Osteocyte (in vitro differentiated cells): ENCODE measurements around the gene TLX1. TPM values are rescaled to one million over a fixed set of nuclear protein-coding genes. Genes with fewer than 3 reads are reported as not detected.
A peak's percentile ranks its signal among the peaks of the same experiment; 100 is the strongest.

ENCODE experiments used
- DNase-seq: peaks from one replicate; pipeline ENCODE4 v3.0.0; 2021; ENCODE audit warnings: mixed read lengths; ENCODE audit not compliant: unreplicated experiment; ENCODE audit errors: extremely low spot score
- H3K27ac Mint-ChIP-seq: one replicate; pipeline ENCODE4 v1.8.0; 2021; ENCODE audit warnings: mild to moderate bottlenecking, mixed read lengths; ENCODE audit not compliant: unreplicated experiment
- H3K27me3 Mint-ChIP-seq: one replicate; pipeline ENCODE4 v1.8.0; 2021; ENCODE audit warnings: mixed read lengths; ENCODE audit not compliant: unreplicated experiment
- H3K36me3 Mint-ChIP-seq: one replicate; pipeline ENCODE4 v1.8.0; 2021; ENCODE audit warnings: mixed read lengths; ENCODE audit not compliant: unreplicated experiment
- H3K4me1 Mint-ChIP-seq: one replicate; pipeline ENCODE4 v1.8.0; 2021; ENCODE audit warnings: mixed read lengths; ENCODE audit not compliant: unreplicated experiment
- H3K4me3 Mint-ChIP-seq: one replicate; pipeline ENCODE4 v1.8.0; 2021; ENCODE audit warnings: mild to moderate bottlenecking, moderate library complexity, mixed read lengths; ENCODE audit not compliant: unreplicated experiment
- H3K9me3 Mint-ChIP-seq: one replicate; pipeline ENCODE4 v1.8.0; 2021; ENCODE audit warnings: mixed read lengths; ENCODE audit not compliant: unreplicated experiment
- CTCF ChIP-seq: fragments of 200-600 bp; sonication (generic); IDR thresholded peaks from 2 replicates; pipeline ENCODE4 v1.5.0; 2021; ENCODE audit warnings: antibody characterized with exemption, mild to moderate bottlenecking, moderate library complexity
- total RNA-seq: library from RNA; stranded (reverse); gene quantifications from 2 replicates; pipeline ENCODE4 v1.2.1, GENCODE V29; 2021

Gene TLX1
- total RNA-seq, 1 donor from 2014 or later = not detected

GRCh38 chr10:101095550-101096213 lies 35.4 kb upstream of the TLX1 start:
- Mint-ChIP-seq H3K4me3 (no peak overlapping the region), H3K27me3 (peaks cover 27% of the 10 kb centered on the region), H3K9me3 (no peaks in the 10 kb centered on the region), H3K4me1 (peaks cover 12% of the 10 kb centered on the region), H3K27ac (no peak overlapping the region), H3K36me3 (no peaks in the 10 kb centered on the region)
- TF ChIP-seq CTCF = peak; percentile 88
- DNase-seq = peak; percentile 90

GRCh38 chr10:101096378-101096777 lies 34.7 kb upstream of the TLX1 start:
- H3K27me3 Mint-ChIP-seq = peaks cover 31% of the 10 kb centered on the region
- H3K27ac Mint-ChIP-seq = no peak overlapping the region
- no peak for DNase-seq
- TF ChIP-seq CTCF = no peak
- no peaks in the 10 kb centered on the region for H3K9me3 Mint-ChIP-seq
- H3K4me3 Mint-ChIP-seq = no peak overlapping the region
- peaks cover 9% of the 10 kb centered on the region for H3K4me1 Mint-ChIP-seq
- H3K36me3 Mint-ChIP-seq = no peaks in the 10 kb centered on the region

GRCh38 chr10:101097881-101098280 lies 33.2 kb upstream of the TLX1 start:
- DNase-seq = no peak
- no peaks in the 10 kb centered on the region for H3K9me3 Mint-ChIP-seq
- no peaks in the 10 kb centered on the region for H3K4me1 Mint-ChIP-seq
- peaks cover 46% of the 10 kb centered on the region for H3K27me3 Mint-ChIP-seq
- no peak overlapping the region for H3K4me3 Mint-ChIP-seq
- H3K27ac Mint-ChIP-seq = no peak overlapping the region
- H3K36me3 Mint-ChIP-seq = no peaks in the 10 kb centered on the region
- TF ChIP-seq CTCF = no peak

GRCh38 chr10:101099901-101100300 lies 31.2 kb upstream of the TLX1 start:
- Mint-ChIP-seq H3K36me3 (no peaks in the 10 kb centered on the region), H3K4me1 (no peaks in the 10 kb centered on the region), H3K27me3 (peaks cover 54% of the 10 kb centered on the region)

More at GRCh38 chr10:101099901-101100300, 31.2 kb upstream of the TLX1 start:
- no peak for TF ChIP-seq CTCF
- no peaks in the 10 kb centered on the region for H3K9me3 Mint-ChIP-seq
- H3K27ac Mint-ChIP-seq = no peak overlapping the region
- no peak for DNase-seq
- no peak overlapping the region for H3K4me3 Mint-ChIP-seq
